Measurements from ENCODE around the gene KCNN2. TPM values are rescaled to one million over a fixed set of nuclear protein-coding genes. Genes with fewer than 3 reads are reported as not detected.
A peak's percentile ranks its signal among the peaks of the same experiment; 100 is the strongest.

Gene KCNN2
- total RNA-seq, 1 experiment from 2014 or later, result not detected

DNA sequence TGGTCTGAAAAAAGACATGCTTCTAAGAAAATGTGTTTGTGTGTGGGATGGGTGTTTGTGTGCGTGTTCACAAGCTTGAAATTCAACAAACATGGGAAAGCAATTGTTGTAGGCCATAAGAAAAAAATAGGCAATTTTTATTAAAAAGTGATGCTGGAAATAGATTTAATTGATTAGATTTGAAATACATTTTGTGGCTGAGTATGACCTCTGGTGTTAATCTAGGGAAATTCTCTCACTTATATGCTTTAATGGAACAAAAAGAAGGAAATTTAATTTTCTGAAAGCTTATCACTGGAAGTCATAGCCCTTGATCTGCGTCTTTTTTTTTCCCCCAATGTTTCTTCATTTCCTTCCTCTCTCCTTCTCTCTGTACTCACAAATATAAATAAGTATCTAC lies 3.5 kb upstream of the KCNN2 start:
- no peak overlapping the region for H3K9ac ChIP-seq (ENCODE audit: low read length)
- H3K9me3 ChIP-seq (ENCODE audit: control insufficient read depth in 1 of 2, insufficient read depth in 1 of 2, low read depth in 1 of 2, low read length in 2 of 2), result no peaks in the 10 kb centered on the region
- no peak overlapping the region for H3K27ac ChIP-seq (ENCODE audit: low read depth, low read length)
- no peaks in the 10 kb centered on the region for H3K9me2 ChIP-seq (ENCODE audit: insufficient read depth)
- intact Hi-C loops (cut with micrococcal nuclease), result loop anchor here (5.0 kb wide), 1 partner anchor 671 kb away; no protein-coding TSS in a partner anchor
- BruUV-seq (replicated peaks), result no TSS peak
- ChIA-PET POLR2A (no interaction called here), CTCF (interaction anchor here (0.7 to 1.8 kb wide), 7 partner anchors 90 to 746 kb away, joined by 3 to 6 read pairs (median 3); no protein-coding TSS in a partner anchor), RAD21 (ENCODE audit: low non-redundant PET in 1 of 2, low total read pairs in 2 of 2, uncharacterized antibody in 2 of 2, unreplicated experiment in 2 of 2) (no interaction called here)
- H3K36me3 ChIP-seq (ENCODE audit: control insufficient read depth in 1 of 2, insufficient read depth in 2 of 2, low read length in 2 of 2), result no peaks in the 10 kb centered on the region
- TF ChIP-seq RAD21 (IDR thresholded peaks at IDR 0.05; ENCODE audit: low read depth) (peak; percentile 33; the same call in 1 of the 2 replicates), POLR2AphosphoS5 (IDR thresholded peaks at IDR 0.05; ENCODE audit: low read depth, low read length) (no peak), POLR2A (IDR thresholded peaks at IDR 0.05; ENCODE audit: borderline replicate concordance, extremely low read depth, insufficient read depth, insufficient read length) (no peak), JUND (IDR thresholded peaks at IDR 0.05) (no peak), TCF7L2 (IDR thresholded peaks at IDR 0.05; ENCODE audit: borderline replicate concordance, extremely low read depth, insufficient read depth, insufficient read length) (no peak)
- TF ChIP-seq, protein P1, sequence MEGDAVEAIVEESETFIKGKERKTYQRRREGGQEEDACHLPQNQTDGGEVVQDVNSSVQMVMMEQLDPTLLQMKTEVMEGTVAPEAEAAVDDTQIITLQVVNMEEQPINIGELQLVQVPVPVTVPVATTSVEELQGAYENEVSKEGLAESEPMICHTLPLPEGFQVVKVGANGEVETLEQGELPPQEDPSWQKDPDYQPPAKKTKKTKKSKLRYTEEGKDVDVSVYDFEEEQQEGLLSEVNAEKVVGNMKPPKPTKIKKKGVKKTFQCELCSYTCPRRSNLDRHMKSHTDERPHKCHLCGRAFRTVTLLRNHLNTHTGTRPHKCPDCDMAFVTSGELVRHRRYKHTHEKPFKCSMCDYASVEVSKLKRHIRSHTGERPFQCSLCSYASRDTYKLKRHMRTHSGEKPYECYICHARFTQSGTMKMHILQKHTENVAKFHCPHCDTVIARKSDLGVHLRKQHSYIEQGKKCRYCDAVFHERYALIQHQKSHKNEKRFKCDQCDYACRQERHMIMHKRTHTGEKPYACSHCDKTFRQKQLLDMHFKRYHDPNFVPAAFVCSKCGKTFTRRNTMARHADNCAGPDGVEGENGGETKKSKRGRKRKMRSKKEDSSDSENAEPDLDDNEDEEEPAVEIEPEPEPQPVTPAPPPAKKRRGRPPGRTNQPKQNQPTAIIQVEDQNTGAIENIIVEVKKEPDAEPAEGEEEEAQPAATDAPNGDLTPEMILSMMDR (IDR thresholded peaks at IDR 0.05 in 2 of 3, conservative IDR thresholded peaks at IDR 0.05 in 1 of 3; ENCODE audit: borderline replicate concordance in 1 of 3, insufficient read depth in 1 of 3, low read depth in 2 of 3, low read length in 2 of 3), result no peak
- peaks cover 16% of the 10 kb centered on the region for H3K27me3 ChIP-seq (ENCODE audit: insufficient read depth, low read length)
- no peak for ATAC-seq
- H3K4me1 ChIP-seq (ENCODE audit: control insufficient read depth in 1 of 2, insufficient read depth in 2 of 2, low read length in 2 of 2), result no peaks in the 10 kb centered on the region
- no peaks in the 10 kb centered on the region for H3K79me2 ChIP-seq (ENCODE audit: insufficient read depth, low read length)
- H3K4me3 ChIP-seq (replicated peaks in 1 of 2; ENCODE audit: low read depth in 1 of 2, low read length in 2 of 2), result no peak overlapping the region
- no peaks in the 10 kb centered on the region for H4K20me1 ChIP-seq (ENCODE audit: insufficient read depth)
- DNase-seq (ENCODE audit: low read depth, low spot score), result no peak
- no peak overlapping the region for H3K4me2 ChIP-seq (ENCODE audit: low read length)
- H2AFZ ChIP-seq (ENCODE audit: low read depth, low read length, poor library complexity, severe bottlenecking), result no peak overlapping the region

DNA sequence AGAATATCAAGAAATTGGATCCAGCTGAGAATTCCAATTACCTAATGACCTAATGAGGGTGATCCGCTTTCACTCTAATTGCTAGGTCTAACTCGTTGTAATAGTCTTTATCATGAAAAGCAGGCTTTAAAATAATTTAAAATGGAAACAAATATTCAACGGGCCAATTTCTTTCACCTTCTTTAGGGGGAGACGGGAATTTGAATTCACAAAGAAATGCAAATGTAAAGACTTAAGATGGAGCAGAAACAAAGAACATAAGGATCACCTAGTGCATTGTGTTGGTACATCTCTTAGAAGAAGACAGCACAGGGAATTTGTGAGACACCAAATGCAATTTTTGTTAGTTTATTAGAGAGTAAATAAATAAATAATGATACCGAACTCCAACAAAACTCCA lies 1.5 kb upstream of the KCNN2 start:
- peaks cover 16% of the 10 kb centered on the region for H3K27me3 ChIP-seq (ENCODE audit: insufficient read depth, low read length)
- POLR2A ChIA-PET, result no interaction called here
- H3K9me3 ChIP-seq (ENCODE audit: control insufficient read depth in 1 of 2, insufficient read depth in 1 of 2, low read depth in 1 of 2, low read length in 2 of 2), result no peaks in the 10 kb centered on the region
- H3K27ac ChIP-seq (ENCODE audit: low read depth, low read length), result no peak overlapping the region
- no peak overlapping the region for H3K4me3 ChIP-seq (replicated peaks in 1 of 2; ENCODE audit: low read depth in 1 of 2, low read length in 2 of 2)
- H3K9ac ChIP-seq (ENCODE audit: low read length), result no peak overlapping the region
- no peaks in the 10 kb centered on the region for H3K79me2 ChIP-seq (ENCODE audit: insufficient read depth, low read length)
- H2AFZ ChIP-seq (ENCODE audit: low read depth, low read length, poor library complexity, severe bottlenecking), result no peak overlapping the region
- intact Hi-C loops (cut with micrococcal nuclease), result no loop called here
- no peak for DNase-seq (ENCODE audit: low read depth, low spot score)
- no peaks in the 10 kb centered on the region for H3K4me1 ChIP-seq (ENCODE audit: control insufficient read depth in 1 of 2, insufficient read depth in 2 of 2, low read length in 2 of 2)
- H3K4me2 ChIP-seq (ENCODE audit: low read length), result no peak overlapping the region
- no peak for ATAC-seq
- H4K20me1 ChIP-seq (ENCODE audit: insufficient read depth), result no peaks in the 10 kb centered on the region
- RAD21 ChIA-PET (ENCODE audit: low non-redundant PET in 1 of 2, low total read pairs in 2 of 2, uncharacterized antibody in 2 of 2, unreplicated experiment in 2 of 2), result no interaction called here
- BruUV-seq (replicated peaks), result no TSS peak
- no peaks in the 10 kb centered on the region for H3K9me2 ChIP-seq (ENCODE audit: insufficient read depth)
- CTCF ChIA-PET, result no interaction called here
- no peaks in the 10 kb centered on the region for H3K36me3 ChIP-seq (ENCODE audit: control insufficient read depth in 1 of 2, insufficient read depth in 2 of 2, low read length in 2 of 2)
- TF ChIP-seq POLR2A (IDR thresholded peaks at IDR 0.05; ENCODE audit: borderline replicate concordance, extremely low read depth, insufficient read depth, insufficient read length), result no peak
- TF ChIP-seq SP1 (IDR thresholded peaks at IDR 0.05; ENCODE audit: low read depth), result no peak
- no peak for TF ChIP-seq TCF7L2 (IDR thresholded peaks at IDR 0.05; ENCODE audit: borderline replicate concordance, extremely low read depth, insufficient read depth, insufficient read length)
- TF ChIP-seq RAD21 (IDR thresholded peaks at IDR 0.05; ENCODE audit: low read depth), result no peak
- TF ChIP-seq ZNF274 (IDR thresholded peaks at IDR 0.05; ENCODE audit: low read depth, low read length), result no peak
- TF ChIP-seq SRF (IDR thresholded peaks at IDR 0.05; ENCODE audit: low read depth), result no peak
- no peak for TF ChIP-seq POLR2AphosphoS5 (IDR thresholded peaks at IDR 0.05; ENCODE audit: low read depth, low read length)
- TF ChIP-seq SIN3A (IDR thresholded peaks at IDR 0.05; ENCODE audit: low read depth), result no peak
- no peak for TF ChIP-seq ELF1 (IDR thresholded peaks at IDR 0.05; ENCODE audit: borderline replicate concordance, low read depth)
- TF ChIP-seq, protein P1 (IDR thresholded peaks at IDR 0.05 in 2 of 3, conservative IDR thresholded peaks at IDR 0.05 in 1 of 3; ENCODE audit: borderline replicate concordance in 1 of 3, insufficient read depth in 1 of 3, low read depth in 2 of 3, low read length in 2 of 3), result no peak
- TF ChIP-seq JUND (IDR thresholded peaks at IDR 0.05), result no peak
- no peak for TF ChIP-seq CBX3 (IDR thresholded peaks at IDR 0.05; ENCODE audit: low read depth)
- no peak for TF ChIP-seq EZH2 (IDR thresholded peaks at IDR 0.05)
- no peak for TF ChIP-seq CEBPB (IDR thresholded peaks at IDR 0.05; ENCODE audit: low read depth)
- TF ChIP-seq FOSL1 (IDR thresholded peaks at IDR 0.05; ENCODE audit: low read depth), result no peak
